DMS53 treated with DMSO at 0.1 percent for 48 hours (cell line): ENCODE measurements around the gene MRPS15.
"Not testable (repeated sequence)": the region's sequence is repeated elsewhere in the genome, so short reads cannot be mapped to it uniquely, and the experiment has no call there.

Experiments
- DNase-seq: peaks from one replicate; lab custom pipeline; 2025; ENCODE audit not compliant: unreplicated experiment; lab: John Stamatoyannopoulos, UW

MRPS15 gene

GRCh38 chr1:36484099-36484498 lies 19.9 kb upstream of the MRPS15 start:
- DNase-seq = no peak

- no peak for DNase-seq
These were observed 18.7 kb upstream of the MRPS15 start, which contains the start of gene CSF3R for GRCh38 chr1:36482724-36483388. Gene CSF3R, minus strand, starts transcription at chr1:36482913. Its CDS starts 3,417 bp downstream, at chr1:36479496.

- DNase-seq = no peak
These were observed 17.9 kb upstream of the MRPS15 start for GRCh38 chr1:36481771-36482723.

GRCh38 chr1:36481091-36481490 lies 16.9 kb upstream of the MRPS15 start:
- DNase-seq = no peak

GRCh38 chr1:36480161-36480560 lies 16.0 kb upstream of the MRPS15 start:
- DNase-seq = no peak

GRCh38 chr1:36479505-36480051 lies 15.4 kb upstream of the MRPS15 start:
- DNase-seq = no peak

GRCh38 chr1:36477615-36478014 lies 13.4 kb upstream of the MRPS15 start:
- not testable (repeated sequence) for DNase-seq

GRCh38 chr1:36476945-36477344 lies 12.8 kb upstream of the MRPS15 start:
- DNase-seq = no peak

GRCh38 chr1:36475910-36476604 lies 11.9 kb upstream of the MRPS15 start:
- no peak for DNase-seq

GRCh38 chr1:36475341-36475740 lies 11.2 kb upstream of the MRPS15 start:
- DNase-seq = no peak

- DNase-seq = no peak
These were observed 8.5 kb upstream of the MRPS15 start for GRCh38 chr1:36472656-36473055.

GRCh38 chr1:36471830-36472641 lies 7.9 kb upstream of the MRPS15 start:
- DNase-seq = no peak

- DNase-seq = no peak
These were observed 5.0 kb upstream of the MRPS15 start for GRCh38 chr1:36469163-36469562.

GRCh38 chr1:36467700-36468455 lies 3.7 kb upstream of the MRPS15 start:
- DNase-seq = no peak

- no peak for DNase-seq
These were observed 2.8 kb upstream of the MRPS15 start for GRCh38 chr1:36467027-36467410.

- no peak for DNase-seq
These were observed 2.3 kb upstream of the MRPS15 start for GRCh38 chr1:36466370-36467026.

GRCh38 chr1:36465731-36466369 lies 1.7 kb upstream of the MRPS15 start:
- no peak for DNase-seq

GRCh38 chr1:36464605-36465393 lies 615 bp upstream of the MRPS15 start:
- no peak for DNase-seq
